GOT3 (cell line): ENCODE measurements around the gene NKTR.

Source experiments
- DNase-seq: peaks from one replicate; lab custom pipeline; 2025; ENCODE audit warnings: mixed read lengths; lab: John Stamatoyannopoulos, UW

The NKTR gene

DNA sequence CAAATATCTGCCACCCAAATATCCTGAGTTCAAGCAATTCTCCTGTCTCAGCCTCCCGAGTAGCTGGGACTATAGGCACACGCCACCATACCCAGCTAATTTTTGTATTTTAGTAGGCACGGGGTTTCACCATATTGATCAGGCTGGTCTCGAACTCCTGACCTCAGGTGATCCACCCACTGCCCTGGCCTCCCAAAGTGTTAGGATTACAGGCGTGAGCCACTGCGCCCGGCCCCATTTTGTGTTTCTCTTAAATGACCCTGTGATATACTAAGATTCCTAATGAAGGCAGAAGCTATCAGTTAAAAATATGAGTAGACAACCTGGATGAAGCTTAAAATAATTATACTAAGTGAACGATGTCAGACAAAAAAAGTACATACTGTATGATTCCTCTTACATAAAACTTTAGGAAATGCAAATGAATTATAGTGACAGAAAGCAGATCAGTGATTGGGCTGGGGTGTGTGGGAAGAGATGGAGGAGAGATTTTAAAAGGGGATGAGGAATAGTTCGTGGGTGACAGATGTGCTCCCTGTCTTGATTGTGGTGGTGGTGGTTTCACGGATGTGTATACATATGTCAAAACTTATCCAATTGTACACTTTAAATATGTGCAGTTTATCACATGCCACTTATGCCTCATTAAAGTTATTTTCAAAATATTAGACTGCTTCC, 81.0 kb downstream of the NKTR start:
- DNase-seq = no peak

DNA sequence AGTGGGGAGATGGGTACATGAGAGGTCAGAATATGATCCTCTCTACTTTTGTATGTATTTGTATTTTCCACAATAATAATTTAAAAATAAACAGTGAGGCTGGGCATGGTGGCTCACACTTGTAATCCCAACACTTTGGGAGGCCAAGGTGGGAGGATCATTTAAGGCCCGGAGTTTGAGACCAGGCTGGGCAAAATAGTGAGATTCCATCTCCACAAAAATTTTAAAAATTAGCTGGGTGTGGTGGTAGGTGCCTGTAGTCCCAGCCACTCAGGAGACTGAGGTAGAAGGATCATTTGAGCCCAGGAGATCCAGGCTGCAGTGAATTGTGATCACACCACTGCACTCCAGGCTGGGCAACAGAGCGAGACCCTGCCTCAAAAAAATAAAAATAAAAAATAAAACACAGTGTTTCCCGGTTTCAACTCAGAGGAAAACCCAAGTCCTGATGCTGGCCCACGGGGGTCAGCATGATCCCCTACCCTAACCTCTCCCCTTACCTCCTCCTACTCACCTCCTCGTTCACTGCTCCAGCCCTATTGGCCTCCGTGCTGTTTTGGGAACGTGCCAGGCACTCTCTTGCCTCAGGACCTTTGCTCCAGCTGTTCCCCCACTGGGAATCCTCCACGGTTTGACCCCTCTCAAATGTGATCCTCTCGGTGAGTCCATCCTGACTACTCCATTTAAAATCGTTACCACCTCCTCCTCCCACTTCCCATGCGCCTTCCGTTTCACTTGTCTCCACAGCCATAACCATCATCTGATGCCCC, 82.0 kb downstream of the NKTR start:
- no peak for DNase-seq

DNA sequence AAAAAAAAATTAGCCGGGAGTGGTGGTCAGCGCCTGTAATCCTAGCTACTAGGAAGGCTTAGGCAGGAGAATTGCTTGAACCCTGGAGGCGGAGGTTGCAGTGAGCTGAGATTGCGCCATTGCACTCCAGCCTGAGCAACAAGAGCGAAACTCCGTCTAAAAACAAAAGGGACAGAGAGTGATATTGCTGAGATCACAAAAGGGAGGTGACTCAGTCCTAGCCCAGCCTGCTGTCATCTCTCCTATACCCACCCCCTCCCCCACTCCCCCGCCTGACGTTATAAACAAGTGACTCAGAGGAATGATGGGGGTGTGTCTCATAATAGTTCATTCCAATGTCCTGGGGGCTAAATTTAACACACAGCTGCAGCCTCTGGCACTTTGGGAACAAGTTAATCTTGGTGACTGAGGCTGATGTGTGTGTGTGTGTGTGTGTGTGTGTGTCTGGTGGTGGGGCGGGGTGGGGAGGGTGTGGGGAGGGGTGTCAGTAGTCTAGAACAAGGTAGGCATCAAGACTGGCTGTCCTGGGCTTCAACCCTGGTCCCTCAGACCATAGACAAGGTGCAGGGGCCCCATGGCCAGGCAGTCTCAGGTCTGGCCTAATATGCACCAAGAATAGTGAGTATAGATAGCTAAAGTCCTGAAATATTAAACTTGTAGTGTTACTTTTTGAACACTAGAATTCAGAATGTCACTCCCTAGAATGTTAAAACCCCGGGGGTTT, 83.6 kb downstream of the NKTR start:
- DNase-seq = peak; percentile 28

DNA sequence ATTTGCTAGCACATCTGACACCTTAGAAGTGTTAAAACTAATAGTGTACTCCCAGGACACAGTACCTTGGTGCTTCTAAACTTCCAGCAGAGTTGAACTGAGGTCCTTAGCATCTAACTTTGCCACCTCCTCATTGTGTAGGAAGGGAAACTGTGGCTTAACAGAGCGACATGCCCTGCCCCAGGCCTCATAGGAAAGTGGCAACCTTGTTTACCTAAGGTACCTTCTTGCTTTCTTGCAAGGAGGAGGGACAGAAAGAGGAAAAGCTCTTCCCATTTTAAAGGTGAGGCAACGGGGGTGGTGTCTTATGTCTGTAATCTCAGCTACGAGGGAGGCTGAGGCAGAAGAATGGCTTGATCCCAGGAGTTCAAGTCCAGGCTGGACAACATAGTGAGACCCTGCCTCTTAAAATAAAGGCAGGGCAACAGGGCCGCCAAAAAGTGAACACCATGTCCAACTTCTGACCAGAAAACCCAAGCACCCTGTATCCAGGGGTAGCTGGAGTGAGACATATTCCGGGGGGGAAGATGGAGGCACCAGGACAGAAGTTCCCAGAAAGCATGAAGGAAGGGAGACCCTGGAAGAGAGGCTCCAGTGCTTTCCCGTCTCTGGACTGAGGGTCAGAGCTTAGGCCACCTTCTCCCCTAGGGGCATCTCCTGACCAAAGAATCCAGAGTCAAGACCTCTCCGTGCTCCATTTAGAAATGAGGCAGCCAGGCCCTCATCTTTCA, 84.3 kb downstream of the NKTR start:
- DNase-seq = no peak

DNA sequence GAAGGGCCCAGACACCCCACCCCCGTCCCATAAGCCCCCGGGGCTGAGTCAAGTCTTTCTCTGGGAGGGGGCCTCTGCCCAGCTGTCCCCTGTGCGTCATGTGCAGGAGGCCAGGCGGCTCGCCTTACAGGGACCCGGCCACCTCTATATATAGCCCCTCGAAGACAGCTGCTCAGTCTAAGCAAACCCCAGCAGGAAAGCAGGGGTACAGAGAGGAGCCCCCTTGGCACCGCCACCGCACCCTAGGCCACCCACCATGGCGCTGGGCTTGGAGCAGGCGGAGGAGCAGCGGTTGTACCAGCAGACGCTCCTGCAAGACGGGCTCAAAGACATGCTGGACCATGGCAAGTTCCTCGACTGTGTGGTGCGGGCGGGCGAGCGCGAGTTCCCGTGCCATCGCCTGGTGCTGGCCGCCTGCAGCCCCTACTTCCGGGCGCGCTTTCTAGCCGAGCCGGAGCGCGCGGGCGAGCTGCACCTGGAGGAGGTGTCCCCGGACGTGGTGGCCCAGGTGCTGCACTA, 84.9 kb downstream of the NKTR start, which contains the start of gene KLHL40:
KLHL40 (plus strand) TSS at position 175 of the 519 bp plus-strand sequence; CDS start at position 257, 82 bp downstream.
- no peak for DNase-seq

DNA sequence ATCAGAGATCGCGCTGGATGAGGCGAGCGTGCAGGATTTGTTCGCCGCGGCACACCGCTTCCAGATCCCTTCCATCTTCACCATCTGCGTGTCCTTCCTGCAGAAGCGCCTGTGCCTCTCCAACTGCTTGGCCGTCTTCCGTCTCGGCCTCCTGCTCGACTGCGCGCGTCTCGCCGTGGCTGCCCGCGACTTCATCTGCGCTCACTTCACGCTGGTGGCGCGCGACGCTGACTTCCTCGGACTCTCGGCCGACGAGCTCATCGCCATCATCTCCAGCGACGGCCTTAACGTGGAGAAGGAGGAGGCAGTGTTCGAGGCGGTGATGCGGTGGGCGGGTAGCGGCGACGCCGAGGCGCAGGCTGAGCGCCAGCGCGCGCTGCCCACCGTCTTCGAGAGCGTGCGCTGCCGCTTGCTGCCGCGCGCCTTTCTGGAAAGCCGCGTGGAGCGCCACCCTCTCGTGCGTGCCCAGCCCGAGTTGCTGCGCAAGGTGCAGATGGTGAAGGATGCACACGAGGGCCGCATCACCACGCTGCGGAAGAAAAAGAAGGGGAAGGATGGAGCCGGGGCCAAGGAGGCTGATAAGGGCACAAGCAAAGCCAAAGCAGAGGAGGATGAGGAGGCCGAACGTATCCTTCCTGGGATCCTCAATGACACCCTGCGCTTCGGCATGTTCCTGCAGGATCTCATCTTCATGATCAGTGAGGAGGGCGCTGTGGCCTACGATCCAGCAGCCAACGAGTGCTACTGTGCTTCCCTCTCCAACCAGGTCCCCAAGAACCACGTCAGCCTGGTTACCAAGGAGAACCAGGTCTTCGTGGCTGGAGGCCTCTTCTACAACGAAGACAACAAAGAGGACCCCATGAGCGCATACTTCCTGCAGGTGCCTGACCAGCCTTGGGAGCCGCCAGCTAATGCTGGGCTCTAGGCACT, 85.7 kb downstream of the NKTR start:
- no peak for DNase-seq

DNA sequence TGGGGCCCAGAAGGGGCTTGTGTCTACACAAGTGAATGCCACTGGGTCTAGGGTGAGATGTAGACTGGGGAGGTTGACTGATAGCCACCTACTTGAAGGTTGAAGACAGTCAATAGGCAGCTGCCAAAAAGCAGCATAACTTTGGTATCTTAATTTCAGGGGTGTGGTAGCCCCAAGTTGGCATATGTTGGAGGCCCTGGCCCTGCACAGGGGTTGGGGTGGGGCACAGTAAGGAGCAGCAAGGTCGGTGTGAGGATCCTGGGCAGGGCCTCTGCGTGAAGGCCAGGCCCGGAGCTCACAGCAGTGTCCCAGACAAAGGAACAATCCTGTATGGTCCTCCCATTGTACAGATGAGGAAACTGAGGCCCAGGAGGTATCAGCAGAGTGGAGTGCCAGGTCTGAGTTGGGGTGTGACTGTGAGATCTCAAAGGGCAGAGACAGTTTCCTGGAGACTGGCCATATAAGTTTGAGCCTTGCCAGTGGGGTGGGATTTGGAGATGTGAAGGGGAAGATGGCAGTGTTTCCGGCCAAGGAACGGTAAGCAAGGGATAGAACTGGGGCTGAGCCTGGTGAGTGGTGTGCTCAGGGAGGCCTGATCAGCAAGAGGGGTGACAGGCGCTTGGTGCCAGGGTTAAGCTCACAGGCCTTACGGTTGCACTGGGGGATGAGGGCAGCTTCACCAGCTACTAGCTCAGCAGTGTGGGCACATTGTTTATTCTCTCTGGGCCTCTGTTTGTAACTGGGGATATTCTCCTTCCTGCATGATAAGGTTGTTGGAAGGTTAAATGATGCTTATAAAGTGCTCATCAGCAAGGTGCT, 86.6 kb downstream of the NKTR start:
- no peak for DNase-seq

DNA sequence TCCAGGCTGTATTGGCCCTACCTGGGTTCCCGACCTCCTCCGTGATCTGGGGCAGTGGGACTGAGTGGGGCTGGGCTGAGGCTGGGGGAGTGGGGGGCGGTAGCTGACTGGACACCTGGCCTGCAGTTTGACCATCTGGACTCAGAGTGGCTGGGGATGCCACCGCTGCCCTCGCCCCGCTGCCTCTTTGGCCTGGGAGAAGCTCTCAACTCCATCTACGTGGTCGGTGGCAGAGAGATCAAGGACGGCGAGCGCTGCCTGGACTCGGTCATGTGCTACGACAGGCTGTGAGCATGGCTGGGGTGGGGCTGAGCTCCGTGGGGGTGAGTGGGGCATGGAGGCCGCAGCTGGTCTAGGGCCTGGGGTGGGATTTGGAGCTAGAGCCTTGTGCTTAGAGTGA, 87.5 kb downstream of the NKTR start:
- DNase-seq = no peak

DNA sequence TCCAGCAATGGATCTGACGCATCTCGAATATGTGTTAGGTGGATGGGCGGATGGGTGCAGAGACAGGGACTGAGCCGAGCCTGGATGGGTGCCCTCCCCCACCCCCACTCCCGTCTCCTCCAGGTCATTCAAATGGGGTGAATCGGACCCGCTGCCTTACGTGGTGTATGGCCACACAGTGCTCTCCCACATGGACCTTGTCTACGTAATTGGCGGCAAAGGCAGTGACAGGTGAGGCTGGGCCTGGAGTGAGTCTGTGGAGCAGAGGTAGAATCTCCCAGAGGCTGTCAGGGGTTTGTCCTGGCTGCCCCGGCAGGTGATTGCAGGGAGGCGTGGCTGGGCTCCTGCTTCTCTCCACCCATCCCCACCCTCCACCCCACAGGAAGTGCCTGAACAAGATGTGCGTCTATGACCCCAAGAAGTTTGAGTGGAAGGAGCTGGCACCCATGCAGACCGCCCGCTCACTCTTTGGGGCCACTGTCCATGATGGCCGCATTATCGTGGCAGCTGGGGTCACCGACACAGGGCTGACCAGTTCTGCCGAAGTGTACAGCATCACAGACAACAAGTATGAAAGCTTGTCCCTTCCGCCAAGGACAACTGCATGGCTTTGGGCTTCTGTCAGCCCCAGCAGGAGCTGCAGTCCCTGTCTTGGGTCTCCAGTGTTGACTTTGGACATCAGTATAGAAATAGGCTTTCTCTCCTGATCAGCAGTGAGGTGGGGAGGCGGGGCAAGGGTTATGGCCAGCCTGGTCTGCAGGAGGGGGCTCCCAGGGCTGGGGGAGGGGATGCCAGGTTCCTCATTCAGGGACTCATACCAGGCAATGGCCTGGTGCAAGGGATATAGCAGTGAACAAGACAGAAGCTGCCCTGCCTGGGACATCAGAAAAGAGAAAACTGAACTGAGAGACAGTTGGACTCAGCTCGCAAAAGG, 88.3 kb downstream of the NKTR start:
- DNase-seq = no peak

DNA sequence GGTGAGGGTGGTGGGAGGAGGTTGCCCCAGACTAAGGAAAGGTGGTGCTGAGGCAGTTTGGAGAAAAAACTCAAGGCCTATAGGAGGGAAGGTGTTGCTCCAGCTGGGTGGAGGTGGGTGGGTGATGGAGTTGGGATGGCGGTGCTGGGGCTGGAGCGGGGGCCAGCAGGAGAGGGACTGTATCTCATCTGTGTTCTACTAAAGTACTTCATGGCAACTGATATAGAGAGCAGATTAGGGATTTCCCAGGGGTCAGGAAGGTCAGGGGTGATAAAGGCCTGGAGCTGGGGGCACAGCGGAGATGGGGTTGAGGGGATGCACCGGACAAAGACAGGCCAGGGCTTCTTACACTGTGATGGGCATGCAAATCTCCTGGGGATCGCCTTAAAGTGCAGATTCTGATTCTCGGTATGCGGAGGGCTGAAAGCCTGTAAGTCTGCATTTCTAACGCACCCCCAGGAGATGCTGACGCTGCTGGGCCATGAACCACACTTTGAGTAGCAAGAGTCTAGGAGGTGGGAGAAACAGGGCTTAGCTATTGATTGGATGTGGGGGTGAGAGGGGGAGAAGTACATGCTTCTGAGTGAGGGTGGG, 89.0 kb downstream of the NKTR start:
- no peak for DNase-seq

DNA sequence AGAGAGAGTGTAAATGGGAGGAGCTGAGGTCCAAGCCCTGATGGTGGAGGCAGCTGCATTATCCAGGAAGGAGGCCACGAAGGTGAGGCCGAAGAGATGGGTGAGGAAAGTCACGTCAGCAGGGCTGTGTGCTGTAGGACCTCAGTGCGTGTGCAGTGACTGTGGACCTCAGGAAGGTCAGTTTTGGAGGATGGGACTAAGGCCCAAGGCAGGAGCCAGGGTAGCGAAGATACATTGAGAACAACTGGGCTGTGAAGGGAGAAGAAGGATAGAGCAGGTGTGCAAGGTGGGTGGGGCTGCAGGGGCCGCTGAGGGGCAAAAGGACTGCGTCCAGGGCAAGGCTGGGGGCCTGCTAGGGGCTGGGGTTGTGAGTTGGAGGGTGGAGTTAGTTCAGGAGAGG, 89.7 kb downstream of the NKTR start:
- DNase-seq = no peak

DNA sequence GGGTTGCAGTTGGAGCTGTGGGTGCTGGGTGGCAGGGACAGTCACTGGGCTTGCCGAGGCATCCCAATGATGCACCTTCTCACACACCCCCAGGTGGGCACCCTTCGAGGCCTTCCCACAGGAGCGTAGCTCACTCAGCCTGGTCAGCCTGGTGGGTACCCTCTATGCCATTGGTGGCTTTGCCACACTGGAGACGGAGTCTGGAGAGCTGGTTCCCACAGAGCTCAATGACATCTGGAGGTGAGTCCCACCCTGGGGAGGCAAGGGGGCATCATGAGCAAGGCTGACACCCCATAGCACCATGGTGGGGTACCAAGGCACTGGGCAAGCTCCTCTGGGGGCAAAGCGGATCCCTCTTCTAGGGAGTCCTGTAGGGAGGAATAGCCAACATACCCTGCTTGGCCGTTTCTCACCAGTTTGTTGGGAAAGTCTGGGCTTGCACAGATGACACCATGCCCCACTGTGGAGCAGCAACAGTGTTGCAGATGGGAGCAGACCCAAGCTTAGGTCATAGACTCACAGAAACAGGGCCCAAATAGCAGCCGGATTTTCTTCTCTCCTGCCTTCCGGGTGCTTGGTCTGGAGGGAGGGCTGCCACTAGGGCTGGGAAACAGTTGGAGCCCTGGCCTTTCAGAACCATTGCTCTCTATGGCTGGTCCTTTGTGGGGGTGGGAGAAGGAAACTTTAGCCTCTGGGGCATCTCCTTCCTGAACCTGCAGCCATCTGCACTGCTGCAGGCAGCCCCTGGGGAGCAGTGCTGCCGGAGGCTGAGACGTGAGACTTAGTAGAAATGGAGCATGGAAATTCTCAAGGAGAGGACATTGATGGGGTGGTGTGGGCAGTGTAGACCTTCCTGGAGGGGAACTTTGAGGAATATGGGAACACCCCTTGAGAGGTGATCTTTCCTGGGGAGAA, 90.5 kb downstream of the NKTR start:
- DNase-seq = no peak

DNA sequence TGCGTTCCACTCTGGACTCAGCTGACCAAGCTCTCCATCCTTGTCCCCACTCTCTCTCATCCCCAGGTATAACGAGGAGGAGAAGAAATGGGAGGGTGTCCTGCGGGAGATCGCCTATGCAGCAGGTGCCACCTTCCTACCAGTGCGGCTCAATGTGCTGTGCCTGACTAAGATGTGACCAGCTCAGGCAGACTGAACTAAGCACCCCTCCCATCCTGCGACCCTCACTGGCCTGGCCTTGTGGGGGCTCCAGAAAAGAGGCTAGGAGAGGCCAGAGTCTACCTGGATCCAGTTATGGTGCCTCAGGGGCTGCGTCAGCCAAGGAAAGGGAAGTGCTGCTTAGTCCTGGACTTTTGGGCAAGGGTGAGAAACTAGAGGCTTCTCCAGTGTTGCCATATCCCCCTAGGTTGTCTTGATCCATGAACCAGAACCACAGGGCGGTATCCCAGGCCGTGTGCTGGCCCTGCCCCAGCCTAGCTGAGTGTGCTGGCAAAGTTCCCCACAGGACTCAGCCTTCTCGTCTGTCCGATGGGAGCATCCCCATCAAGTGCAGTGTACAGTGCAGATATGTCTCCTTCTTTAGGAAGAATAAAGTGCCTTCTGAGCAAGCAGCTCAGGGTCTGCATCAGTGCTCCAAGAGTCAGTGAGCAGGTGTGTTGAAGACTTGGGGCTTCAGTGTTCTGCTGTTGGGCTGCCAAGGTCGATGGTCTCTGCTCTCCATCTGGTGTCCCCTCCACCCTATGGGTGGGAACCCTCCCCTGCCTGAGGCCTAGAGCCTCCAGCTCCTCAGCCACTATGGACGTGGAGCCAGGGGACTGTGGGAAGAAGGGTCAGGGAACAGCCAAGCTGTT, 91.6 kb downstream of the NKTR start:
- no peak for DNase-seq

DNA sequence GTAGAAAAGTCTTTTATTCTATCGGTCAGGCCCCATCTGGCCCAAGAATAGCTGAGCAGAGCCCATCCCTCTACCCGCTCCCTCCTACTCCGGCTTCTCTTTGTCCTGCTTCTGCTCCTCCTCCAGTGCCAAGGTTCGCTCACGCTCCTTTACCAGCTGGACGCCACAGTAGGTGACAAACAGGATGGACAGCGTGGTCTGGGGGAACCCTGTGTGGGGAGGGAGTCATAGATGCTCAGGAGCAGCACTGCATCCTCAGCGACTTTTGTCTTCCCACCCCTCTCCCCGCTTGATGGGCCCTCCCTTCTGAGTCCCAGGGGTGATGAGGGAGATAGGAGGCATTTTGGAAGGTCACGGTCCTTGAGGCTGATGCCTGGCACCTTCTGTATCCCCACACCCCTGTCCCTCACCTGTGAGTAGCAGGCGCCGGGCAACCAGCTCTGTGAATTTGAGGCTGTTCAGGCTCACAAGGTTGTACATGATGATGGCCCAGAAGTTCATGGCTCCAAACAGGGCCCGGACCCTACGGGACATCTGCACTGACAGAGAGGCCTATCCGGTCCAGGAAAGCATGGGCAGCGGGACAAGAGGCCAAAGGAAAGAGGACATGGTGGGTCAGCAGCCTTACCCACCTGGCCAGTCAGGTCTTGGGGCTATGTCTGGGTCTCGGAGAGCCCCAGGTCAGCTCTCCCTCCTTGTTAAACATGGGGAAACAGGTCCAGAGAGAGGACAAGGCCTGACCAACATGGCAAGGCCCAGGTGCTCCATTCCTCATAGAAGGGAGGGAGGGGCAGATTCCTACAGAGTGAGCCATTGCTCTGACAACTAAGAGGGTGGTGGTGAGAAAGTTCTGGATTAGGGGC, 92.4 kb downstream of the NKTR start:
- DNase-seq = no peak

DNA sequence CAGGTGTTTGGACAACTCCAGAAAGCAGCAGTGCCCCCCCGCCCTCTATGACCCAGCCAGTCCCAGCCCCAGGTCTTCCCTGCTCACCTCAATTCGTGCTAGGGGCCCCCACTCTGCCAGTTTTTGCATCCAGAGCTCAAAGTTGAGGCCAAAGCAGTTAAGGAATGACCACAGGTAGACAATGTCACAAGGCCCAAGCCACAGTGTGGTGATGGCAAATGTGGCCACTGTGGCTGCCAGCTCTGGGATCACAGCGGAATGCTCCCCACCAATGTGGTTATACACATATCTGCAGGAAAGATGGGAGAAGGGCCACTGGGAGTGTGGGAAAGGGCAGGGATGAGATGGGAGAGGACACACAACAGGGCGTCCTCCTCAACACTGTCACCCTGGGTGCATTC, 93.0 kb downstream of the NKTR start:
- no peak for DNase-seq
